WTC11 (cell line): Measurements from ENCODE around the gene TNK2. TPM values are rescaled to one million over a fixed set of nuclear protein-coding genes. Genes with fewer than 3 reads are reported as not detected.

Experiments
- ATAC-seq: fragments of 200-7000 bp; cut with Tn5 transposase; 2 replicates; pipeline ENCODE4 v1.10.0; 2021; ENCODE audit warnings: mild to moderate bottlenecking, moderate library complexity
- CTCF ChIA-PET: fragments of 300-600 bp; sonication (Branson Sonifier 250); formaldehyde crosslinking; loops from one replicate; lab custom pipeline; 2021; ENCODE audit warnings: antibody characterized with exemption; lab: Charles Lee
- POLR2A ChIA-PET: fragments of 350-600 bp; sonication (Branson Sonifier 250); formaldehyde crosslinking; loops from one replicate; lab custom pipeline; 2021; ENCODE audit warnings: antibody characterized with exemption; lab: Charles Lee
- DNase-seq: peaks from one replicate; pipeline ENCODE4 v3.0.0; 2021; ENCODE audit warnings: low spot score
- H3K27ac Mint-ChIP-seq: 2 replicates; pipeline ENCODE4 v1.8.0; 2021; ENCODE audit warnings: mixed read lengths
- H3K27me3 Mint-ChIP-seq: 2 replicates; pipeline ENCODE4 v1.8.0; 2021; ENCODE audit warnings: low read depth, mild to moderate bottlenecking, moderate library complexity, mixed read lengths
- H3K36me3 Mint-ChIP-seq: 2 replicates; pipeline ENCODE4 v1.8.0; 2021; ENCODE audit warnings: mixed read lengths
- H3K4me1 Mint-ChIP-seq: 2 replicates; pipeline ENCODE4 v1.8.0; 2022; ENCODE audit warnings: mixed read lengths
- H3K4me3 Mint-ChIP-seq: 2 replicates; pipeline ENCODE4 v1.8.0; 2021; ENCODE audit warnings: mild to moderate bottlenecking, moderate library complexity, mixed read lengths
- H3K9me3 Mint-ChIP-seq: 2 replicates; pipeline ENCODE4 v1.8.0; 2021; ENCODE audit warnings: mixed read lengths
- JUN ChIP-seq: sonication (generic); formaldehyde crosslinking; IDR thresholded peaks from 2 replicates; pipeline ENCODE4 v1.8.0; 2023; ENCODE audit warnings: mild to moderate bottlenecking, missing genetic modification reagents
- ZNF219 ChIP-seq: sonication (generic); formaldehyde crosslinking; IDR thresholded peaks from 2 replicates; pipeline ENCODE4 v1.8.0; 2023; ENCODE audit warnings: missing genetic modification reagents, mild to moderate bottlenecking, borderline replicate concordance
- ZNF317 ChIP-seq: sonication (generic); formaldehyde crosslinking; IDR thresholded peaks from 2 replicates; pipeline ENCODE4 v1.8.1; 2023; ENCODE audit warnings: low read depth, mild to moderate bottlenecking, moderate library complexity, missing genetic modification reagents, borderline replicate concordance
- ZNF423 ChIP-seq: fragments of 250-450 bp; sonication (Bioruptor Pico); IDR thresholded peaks from 2 replicates; pipeline ENCODE4 v2.1.2; 2022; ENCODE audit warnings: mild to moderate bottlenecking, moderate library complexity
- microRNA-seq: library from miRNA; unstranded; fragments of <30 nt; microRNA quantifications from one replicate; pipeline ENCODE4 v1.2.0, GENCODE V29; 2022; ENCODE audit warnings: borderline number of aligned reads
- total RNA-seq: library from RNA; stranded (reverse); gene quantifications from 3 replicates; pipeline ENCODE4 v1.2.3, GENCODE V29; 2021

The TNK2 gene
- total RNA-seq, 1 experiment from 2014 or later: 58.4 TPM

- no peak overlapping the region for H3K4me3 Mint-ChIP-seq
- DNase-seq (no peak), ATAC-seq (no peak)
- ChIA-PET CTCF (interaction anchor here (0.9 to 4.5 kb wide), 4 partner anchors 14 to 79 kb away, joined by 3 to 20 read pairs (median 6); no protein-coding TSS in a partner anchor), POLR2A (no interaction called here)
- TF ChIP-seq ZNF219: no peak
- H3K9me3 Mint-ChIP-seq: no peaks in the 10 kb centered on the region
- peaks cover 15% of the 10 kb centered on the region for H3K4me1 Mint-ChIP-seq
- no peaks in the 10 kb centered on the region for H3K36me3 Mint-ChIP-seq
- H3K27me3 Mint-ChIP-seq: no peaks in the 10 kb centered on the region
- peak overlapping the region; percentile 59; the same call in 1 of the 2 replicates for H3K27ac Mint-ChIP-seq
These were observed 93.1 kb downstream of the TNK2 start for GRCh38 chr3:195815169-195815771.

DNA sequence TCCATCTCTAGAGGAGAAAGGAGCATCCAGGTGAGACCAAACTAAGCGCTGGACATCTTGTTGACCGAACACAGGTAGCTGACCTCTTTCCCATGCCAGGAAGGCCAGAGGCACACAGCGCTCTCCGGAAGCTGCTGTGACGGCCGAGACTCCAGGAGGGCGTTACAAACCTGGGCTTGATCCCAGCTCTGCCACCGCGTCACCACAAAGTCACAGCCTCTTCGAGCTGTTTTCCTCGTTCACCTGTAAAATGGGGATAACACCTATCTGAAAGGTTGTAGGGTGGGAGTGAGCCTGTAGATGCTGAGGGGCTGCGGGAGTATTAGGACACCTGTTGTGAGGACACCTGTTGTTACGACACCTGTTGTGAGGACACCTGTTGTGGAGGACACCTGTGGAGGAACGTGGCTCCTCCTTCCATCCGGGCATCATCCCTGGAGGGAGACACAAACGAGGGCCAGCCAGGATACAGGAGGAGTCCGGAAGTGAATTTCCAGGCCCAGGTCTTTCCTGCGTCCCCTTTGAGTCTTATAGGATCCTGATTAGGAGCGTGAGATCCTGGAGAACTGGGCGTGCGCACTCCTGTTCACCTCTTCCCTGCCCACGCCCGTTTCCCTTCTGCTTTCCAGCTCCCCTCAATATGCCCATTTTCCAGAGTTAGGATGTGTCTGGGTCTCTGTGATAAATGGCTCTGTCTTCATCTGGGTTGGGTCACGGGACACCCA lies 94.3 kb downstream of the TNK2 start:
- ATAC-seq (no peak), DNase-seq (no peak)
- ChIA-PET CTCF (interaction anchor here (1.3 to 4.5 kb wide), 2 partner anchors 36 to 81 kb away, joined by 6 to 20 read pairs; no protein-coding TSS in a partner anchor), POLR2A (no interaction called here)
- no peak overlapping the region; the same call in 1 of the 2 replicates for H3K27ac Mint-ChIP-seq
- H3K4me3 Mint-ChIP-seq: no peak overlapping the region
- no peaks in the 10 kb centered on the region for H3K9me3 Mint-ChIP-seq
- peaks cover 25% of the 10 kb centered on the region for H3K4me1 Mint-ChIP-seq
- no peaks in the 10 kb centered on the region for H3K27me3 Mint-ChIP-seq
- H3K36me3 Mint-ChIP-seq: no peaks in the 10 kb centered on the region
- TF ChIP-seq ZNF317 (no peak), ZNF423 (peak; percentile 76), JUN (CRISPR knock-in tag) (no peak)

Small RNAs within 50 kb of the gene (microRNA-seq; reads per million reads assigned to microRNA genes)
- not detected for gene MIR6829

Other genes with a start within 250 kb of the TNK2 start
- 0.34 to 0.77 TPM (median 0.57 TPM) in 3 replicates for gene MUC20, start 187.6 kb downstream of the TNK2 start, total RNA-seq
- gene MUC4, start 96.6 kb downstream of the TNK2 start, total RNA-seq: 2.1 to 2.8 TPM (median 2.3 TPM) in 3 replicates
- gene TFRC, start 173.5 kb upstream of the TNK2 start, total RNA-seq: 92.8 to 143 TPM (median 93.4 TPM) in 3 replicates